ENCODE data around the gene DYNC1H1.

DYNC1H1 gene

GRCh38 chr14:101965181-101965544, 790 bp downstream of the DYNC1H1 start:
- TF ChIP-seq ZFX (IDR thresholded peaks at IDR 0.05) (peak; percentile 63; the same call in 1 of the 2 replicates), CTCF (conservative IDR thresholded peaks at IDR 0.05) (no peak)

GRCh38 chr14:101965770-101966722, 1.7 kb downstream of the DYNC1H1 start:
- TF ChIP-seq CTCF (conservative IDR thresholded peaks at IDR 0.05), result no peak
- no peak for TF ChIP-seq ZFX (IDR thresholded peaks at IDR 0.05)
- peak overlapping the region; percentile 89 for H3K27ac ChIP-seq

More at GRCh38 chr14:101965181-101965544, 790 bp downstream of the DYNC1H1 start:
- peak overlapping the region; percentile 89 for H3K27ac ChIP-seq

- H3K27ac ChIP-seq, result no peak overlapping the region
- no peak for TF ChIP-seq CTCF (conservative IDR thresholded peaks at IDR 0.05)
- no peak for TF ChIP-seq ZFX (IDR thresholded peaks at IDR 0.05)
Observed at GRCh38 chr14:101966742-101967141, 2.4 kb downstream of the DYNC1H1 start.

- no peak for TF ChIP-seq CTCF (conservative IDR thresholded peaks at IDR 0.05)
- TF ChIP-seq ZFX (IDR thresholded peaks at IDR 0.05), result no peak
- no peak overlapping the region for H3K27ac ChIP-seq
Observed at GRCh38 chr14:101968186-101968585, 3.8 kb downstream of the DYNC1H1 start.

GRCh38 chr14:101969481-101969880, 5.1 kb downstream of the DYNC1H1 start:
- TF ChIP-seq ZFX (IDR thresholded peaks at IDR 0.05), result no peak
- TF ChIP-seq CTCF (conservative IDR thresholded peaks at IDR 0.05), result no peak
- no peak overlapping the region for H3K27ac ChIP-seq

- H3K27ac ChIP-seq, result peak overlapping the region; percentile 8
Observed at GRCh38 chr14:101970830-101971400, 6.5 kb downstream of the DYNC1H1 start.

GRCh38 chr14:101971458-101971857, 7.1 kb downstream of the DYNC1H1 start:
- peak overlapping the region; percentile 8 for H3K27ac ChIP-seq

More at GRCh38 chr14:101970830-101971400, 6.5 kb downstream of the DYNC1H1 start:
- TF ChIP-seq CTCF (conservative IDR thresholded peaks at IDR 0.05), result no peak
- no peak for TF ChIP-seq ZFX (IDR thresholded peaks at IDR 0.05)

Measured in C4-2B (cell line).